Upper lobe of left lung (tissue), 4 donors: ENCODE data around the gene PLPP7.

Source experiments
- EP300 ChIP-seq, 4 donors: sonication (generic); formaldehyde crosslinking; IDR thresholded peaks; one replicate each; pipeline ENCODE4 v1.5.1; 2017; ENCODE audit warnings: antibody characterized with exemption in 4 of 4, control low read depth in 2 of 4
- POLR2A ChIP-seq, 4 donors: fragments of 450-650 bp; IDR thresholded peaks; one replicate each; pipeline ENCODE4 v1.5.1; 2016 to 2017; ENCODE audit warnings: antibody characterized with exemption in 4 of 4, mild to moderate bottlenecking in 2 of 4
- TF ChIP-seq, protein P1 (sequence below), 6 experiments: fragments of 450-650 bp in 4 of 6; fragments of 200-600 bp in 2 of 6; sonication (generic) in 2 of 6; IDR thresholded peaks; one replicate each; pipeline ENCODE4 v1.5.1; 2016 to 2019; ENCODE audit warnings: antibody characterized with exemption in 6 of 6

GRCh38 chr9:131358556-131358955, 69.0 kb downstream of the PLPP7 start:
- TF ChIP-seq, protein P1, sequence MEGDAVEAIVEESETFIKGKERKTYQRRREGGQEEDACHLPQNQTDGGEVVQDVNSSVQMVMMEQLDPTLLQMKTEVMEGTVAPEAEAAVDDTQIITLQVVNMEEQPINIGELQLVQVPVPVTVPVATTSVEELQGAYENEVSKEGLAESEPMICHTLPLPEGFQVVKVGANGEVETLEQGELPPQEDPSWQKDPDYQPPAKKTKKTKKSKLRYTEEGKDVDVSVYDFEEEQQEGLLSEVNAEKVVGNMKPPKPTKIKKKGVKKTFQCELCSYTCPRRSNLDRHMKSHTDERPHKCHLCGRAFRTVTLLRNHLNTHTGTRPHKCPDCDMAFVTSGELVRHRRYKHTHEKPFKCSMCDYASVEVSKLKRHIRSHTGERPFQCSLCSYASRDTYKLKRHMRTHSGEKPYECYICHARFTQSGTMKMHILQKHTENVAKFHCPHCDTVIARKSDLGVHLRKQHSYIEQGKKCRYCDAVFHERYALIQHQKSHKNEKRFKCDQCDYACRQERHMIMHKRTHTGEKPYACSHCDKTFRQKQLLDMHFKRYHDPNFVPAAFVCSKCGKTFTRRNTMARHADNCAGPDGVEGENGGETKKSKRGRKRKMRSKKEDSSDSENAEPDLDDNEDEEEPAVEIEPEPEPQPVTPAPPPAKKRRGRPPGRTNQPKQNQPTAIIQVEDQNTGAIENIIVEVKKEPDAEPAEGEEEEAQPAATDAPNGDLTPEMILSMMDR (IDR thresholded peaks at IDR 0.05), result no peak
- no peak for TF ChIP-seq POLR2A (IDR thresholded peaks at IDR 0.05)
- no peak for TF ChIP-seq EP300 (IDR thresholded peaks at IDR 0.05)
